Naive thymus-derived CD4-positive, alpha-beta T cell (primary cell): ENCODE data around the gene SULF2. TPM values are rescaled to one million over a fixed set of nuclear protein-coding genes. Genes with fewer than 3 reads are reported as not detected.

Experiments used
- ATAC-seq: fragments of 150-1000 bp; cut with Tn5 transposase; 2 replicates; pipeline ENCODE4 v1.10.0; 2021; ENCODE audit warnings: mild to moderate bottlenecking, moderate library complexity
- CTCF ChIA-PET: fragments of 350-600 bp; sonication (Branson Sonifier 250); formaldehyde crosslinking; loops from one replicate; lab custom pipeline; 2021; ENCODE audit warnings: antibody characterized with exemption; lab: Charles Lee
- POLR2A ChIA-PET: fragments of 350-600 bp; sonication (Branson Sonifier 250); formaldehyde crosslinking; loops from one replicate; lab custom pipeline; 2021; ENCODE audit warnings: antibody characterized with exemption, inconsistent platforms; lab: Charles Lee
- DNase-seq, 9 donors: peaks; one replicate each; pipeline versions ENCODE4 v3.0.0 to v3.0.0-alpha.2; 2020 to 2022; ENCODE audit warnings: mixed read lengths in 1 of 9
- H3K27ac ChIP-seq: one replicate; pipeline ENCODE4 v1.7.0; 2013; ENCODE audit warnings: mild to moderate bottlenecking, low read depth, low read length, moderate library complexity
- H3K27me3 ChIP-seq, 2 donors: one replicate each; pipeline ENCODE4 v1.7.0; 2013; ENCODE audit warnings: low read length in 2 of 2, mild to moderate bottlenecking in 2 of 2, moderate library complexity in 2 of 2; ENCODE audit not compliant: control insufficient read depth in 2 of 2, insufficient read depth in 2 of 2
- H3K36me3 ChIP-seq, 3 experiments: 1 replicate in 2 of 3; 2 replicates in 1 of 3; pipeline ENCODE4 v1.7.0; 2013; ENCODE audit warnings: low read length in 3 of 3, mild to moderate bottlenecking in 3 of 3, moderate library complexity in 1 of 3; ENCODE audit not compliant: insufficient read depth in 3 of 3, control insufficient read depth in 2 of 3
- H3K4me1 ChIP-seq, 2 donors: one replicate each; pipeline ENCODE4 v1.7.0; 2013; ENCODE audit warnings: low read length in 2 of 2, mild to moderate bottlenecking in 2 of 2, moderate library complexity in 1 of 2; ENCODE audit not compliant: control insufficient read depth in 2 of 2, insufficient read depth in 2 of 2
- H3K4me3 ChIP-seq: 2 replicates; pipeline ENCODE4 v1.7.0; 2013; ENCODE audit warnings: mild to moderate bottlenecking, low read length
- H3K9me3 ChIP-seq, 3 experiments: 1 replicate in 2 of 3; 2 replicates in 1 of 3; pipeline ENCODE4 v1.7.0; 2013; ENCODE audit warnings: low read length in 3 of 3; ENCODE audit not compliant: control insufficient read depth in 2 of 3
- H3K27ac Mint-ChIP-seq, 9 donors: one replicate each; pipeline ENCODE4 v1.8.0; 2020 to 2022; ENCODE audit warnings: mixed read lengths in 9 of 9, mild to moderate bottlenecking in 8 of 9, moderate library complexity in 5 of 9, inconsistent platforms in 2 of 9
- H3K27me3 Mint-ChIP-seq, 5 donors: one replicate each; pipeline ENCODE4 v1.8.0; 2021 to 2022; ENCODE audit warnings: mixed read lengths in 5 of 5, mild to moderate bottlenecking in 1 of 5
- H3K36me3 Mint-ChIP-seq, 5 donors: one replicate each; pipeline ENCODE4 v1.8.0; 2020 to 2022; ENCODE audit warnings: mixed read lengths in 5 of 5, mild to moderate bottlenecking in 3 of 5, inconsistent platforms in 1 of 5
- H3K4me1 Mint-ChIP-seq, 7 donors: one replicate each; pipeline ENCODE4 v1.8.0; 2020 to 2022; ENCODE audit warnings: mixed read lengths in 7 of 7, mild to moderate bottlenecking in 3 of 7, inconsistent platforms in 1 of 7
- H3K4me3 Mint-ChIP-seq, 10 donors: one replicate each; pipeline ENCODE4 v1.8.0; 2020 to 2022; ENCODE audit warnings: mild to moderate bottlenecking in 10 of 10, mixed read lengths in 10 of 10, moderate library complexity in 6 of 10, inconsistent platforms in 2 of 10
- H3K9me3 Mint-ChIP-seq, 11 donors: one replicate each; pipeline ENCODE4 v1.8.0; 2020 to 2022; ENCODE audit warnings: mixed read lengths in 11 of 11, mild to moderate bottlenecking in 4 of 11, inconsistent platforms in 1 of 11, moderate library complexity in 1 of 11
- intact Hi-C, 2 donors: fragments of 100-400 bp; cut with micrococcal nuclease; formaldehyde crosslinking; loops; one replicate each; pipeline ENCODE4 v1.15.1; 2023
- polyA plus RNA-seq, 2 donors: library from polyadenylated mRNA; unstranded; fragments of 300-500 nt; fragmentation: Illumina TruSeq; gene quantifications; one replicate each; pipeline ENCODE4 v1.2.3, GENCODE V29; 2021
- total RNA-seq, 6 experiments: library from RNA in 5 of 6; stranded (reverse) in 5 of 6; gene quantifications; 1 replicate in 5 of 6; 2 replicates in 1 of 6; pipeline ENCODE4 v1.2.3 and lab custom pipeline; 2021 to 2026

SULF2 gene
- total and polyA plus RNA-seq, 7 experiments from 2014 or later, result 0.43 to 133 (median 1.5) TPM

DNA sequence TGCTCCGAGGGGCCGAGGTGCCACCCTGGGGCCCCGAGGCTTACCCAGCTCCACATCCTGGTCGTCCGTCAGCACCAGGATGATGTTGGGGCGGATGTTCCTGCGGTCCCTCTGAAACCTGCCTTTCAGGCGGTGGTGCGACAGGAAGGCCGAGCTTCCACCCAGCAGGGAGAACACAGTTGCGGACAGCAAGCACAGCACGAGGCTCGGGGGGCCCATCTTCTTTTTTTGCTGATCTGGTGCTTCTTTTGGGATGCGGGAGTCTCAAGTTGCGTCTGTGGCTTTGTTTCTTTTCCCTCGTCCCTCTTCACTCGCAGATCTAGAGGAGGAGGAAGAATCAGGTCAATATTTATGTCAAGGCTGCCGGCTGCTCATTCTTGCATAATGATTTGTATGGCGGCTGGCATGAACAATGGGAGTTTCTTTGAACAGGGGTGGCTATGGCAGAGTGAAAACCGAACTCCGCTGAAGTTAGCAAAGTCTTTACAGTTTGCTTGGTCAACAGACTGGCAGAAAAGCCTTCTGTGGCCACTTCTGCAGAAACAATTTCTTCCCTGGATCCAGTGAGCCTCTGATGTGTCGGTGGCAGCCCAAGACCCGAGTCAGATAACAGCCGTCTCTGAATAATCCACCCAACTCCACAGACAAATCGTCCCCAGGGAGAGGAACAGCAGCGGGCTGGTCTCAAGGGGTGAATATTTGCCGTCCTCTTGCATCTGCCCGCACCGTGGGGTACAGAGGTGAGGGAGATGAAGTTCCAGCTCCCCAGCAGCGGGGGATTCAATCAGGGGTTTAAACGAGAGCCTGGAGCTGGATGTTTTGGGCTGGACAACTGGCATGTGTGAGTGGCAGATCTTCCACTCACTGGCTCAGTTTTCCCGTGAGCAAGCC, 27.9 kb downstream of the SULF2 start:
- CTCF ChIA-PET, result no interaction called here
- intact Hi-C loops, result no loop called here

DNA sequence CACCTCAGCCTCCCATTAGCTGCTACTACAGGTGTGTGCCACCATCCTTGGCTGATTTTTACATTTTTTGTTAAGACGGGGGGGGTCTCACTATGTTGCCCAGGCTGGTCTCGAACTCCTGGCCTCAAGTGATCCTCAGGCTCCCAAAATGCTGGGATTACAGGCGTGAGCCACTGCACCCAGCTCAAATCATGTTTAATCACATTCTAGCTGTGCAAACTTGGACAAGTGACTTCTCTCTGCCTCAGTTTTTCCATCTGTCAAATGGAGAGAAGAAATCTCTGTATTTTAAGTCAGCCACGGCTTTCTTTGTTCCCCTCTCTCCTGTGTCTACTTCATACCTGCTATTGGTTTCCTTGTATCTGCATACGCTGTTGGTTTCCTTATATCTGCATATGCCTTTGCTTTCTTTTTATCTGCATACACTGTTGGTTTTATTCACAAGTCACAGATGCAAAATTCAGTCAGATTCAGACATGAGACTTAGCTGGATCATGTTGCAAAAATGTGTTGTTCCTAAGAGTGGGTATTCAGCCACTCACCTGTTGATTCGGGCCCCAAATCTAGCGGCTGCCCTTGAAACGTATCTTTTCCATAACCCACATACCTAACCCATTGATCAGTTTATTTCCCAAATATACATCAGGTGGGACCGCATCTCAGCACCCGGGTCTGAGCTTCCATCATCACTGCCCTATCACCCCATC, 30.2 kb downstream of the SULF2 start:
- POLR2A ChIA-PET, result no interaction called here
- peaks cover 0 to 6% (median 3%) of the 10 kb centered on the region in 7 donors for H3K4me1 Mint-ChIP-seq

More for the DNA sequence above, 27.9 kb downstream of the SULF2 start:
- H3K9me3 ChIP-seq, result no peaks in the 10 kb centered on the region
- Mint-ChIP-seq H3K4me3 (no peak overlapping the region), H3K36me3 (no peaks in the 10 kb centered on the region), H3K27me3 (peaks cover 4 to 26% (median 14%) of the 10 kb centered on the region in 5 donors), H3K4me1 (peaks cover 0 to 2% (median 0%) of the 10 kb centered on the region in 7 donors), H3K9me3 (no peaks in the 10 kb centered on the region), H3K27ac (peak overlapping the region in 1 of 9 donors; percentile 8)
- H3K4me1 ChIP-seq, result no peaks in the 10 kb centered on the region
- no peak overlapping the region for H3K4me3 ChIP-seq
- no peaks in the 10 kb centered on the region for H3K36me3 ChIP-seq
- DNase-seq (no peak), ATAC-seq (no peak)
- POLR2A ChIA-PET, result no interaction called here
- no peak overlapping the region for H3K27ac ChIP-seq
- H3K27me3 ChIP-seq, result no peaks in the 10 kb centered on the region

GRCh38 chr20:47754388-47754715, 30.9 kb downstream of the SULF2 start:
- H3K27me3 ChIP-seq, result no peaks in the 10 kb centered on the region
- intact Hi-C loops, result no loop called here
- H3K36me3 ChIP-seq, result no peaks in the 10 kb centered on the region
- Mint-ChIP-seq H3K9me3 (no peaks in the 10 kb centered on the region), H3K27ac (no peak overlapping the region), H3K4me1 (peaks cover 1 to 9% (median 6%) of the 10 kb centered on the region in 7 donors), H3K4me3 (no peak overlapping the region), H3K27me3 (peaks cover 0 to 7% (median 5%) of the 10 kb centered on the region in 5 donors), H3K36me3 (no peaks in the 10 kb centered on the region)
- no peak overlapping the region for H3K4me3 ChIP-seq
- no peaks in the 10 kb centered on the region for H3K9me3 ChIP-seq
- DNase-seq, result no peak
- ChIA-PET CTCF (no interaction called here), POLR2A (no interaction called here)
- H3K27ac ChIP-seq, result no peak overlapping the region
- H3K4me1 ChIP-seq, result peaks cover 0 to 1% of the 10 kb centered on the region in 2 donors
- ATAC-seq, result no peak

More for the DNA sequence above, 30.2 kb downstream of the SULF2 start:
- ATAC-seq (no peak), DNase-seq (no peak)
- H3K4me1 ChIP-seq, result no peaks in the 10 kb centered on the region
- no peak overlapping the region for H3K27ac ChIP-seq
- Mint-ChIP-seq H3K27ac (no peak overlapping the region), H3K27me3 (peaks cover 0 to 11% (median 7%) of the 10 kb centered on the region in 5 donors), H3K9me3 (no peaks in the 10 kb centered on the region), H3K4me3 (no peak overlapping the region), H3K36me3 (no peaks in the 10 kb centered on the region)
- intact Hi-C loops, result no loop called here
- CTCF ChIA-PET, result no interaction called here
- no peaks in the 10 kb centered on the region for H3K9me3 ChIP-seq
- H3K4me3 ChIP-seq, result no peak overlapping the region
- H3K36me3 ChIP-seq, result no peaks in the 10 kb centered on the region
- H3K27me3 ChIP-seq, result no peaks in the 10 kb centered on the region

DNA sequence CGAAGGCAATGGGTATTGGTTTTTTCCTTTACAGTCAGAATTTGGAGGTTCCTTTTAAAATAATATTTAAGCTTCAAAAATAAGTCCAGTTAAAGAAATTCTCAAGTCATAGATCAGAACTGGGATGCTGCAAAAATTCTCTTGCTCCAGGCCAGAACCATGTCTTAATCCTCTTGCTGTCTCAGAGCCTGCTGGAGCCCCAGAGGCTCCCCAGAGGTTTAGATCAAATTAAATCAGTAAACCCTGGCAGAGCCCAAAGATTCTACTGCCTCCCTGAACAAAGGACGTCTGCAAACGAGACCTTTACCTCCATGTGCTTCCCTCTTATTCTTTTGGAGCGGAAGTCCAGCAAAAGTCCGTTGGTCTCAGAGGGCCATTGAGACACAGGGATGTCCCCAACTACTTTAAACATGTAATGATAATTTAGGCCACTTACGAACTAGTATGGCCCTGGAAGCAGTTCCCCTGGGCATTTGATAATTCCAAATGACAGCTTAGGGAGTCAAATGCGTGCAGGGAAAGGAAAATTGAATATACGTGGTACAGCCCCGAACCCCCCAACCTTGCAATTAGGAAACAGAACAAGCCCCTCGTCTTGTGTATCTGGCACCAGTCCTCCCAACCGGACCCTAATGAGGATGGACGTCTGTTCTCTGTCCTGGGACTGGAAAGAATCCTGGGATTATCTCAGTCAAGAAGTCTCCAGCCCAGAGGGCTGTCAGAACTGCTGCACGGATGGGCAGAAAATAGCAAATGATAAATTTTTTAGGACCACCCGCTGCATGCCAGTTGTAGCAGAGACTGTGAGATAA, 31.5 kb downstream of the SULF2 start:
- H3K27ac ChIP-seq, result no peak overlapping the region
- Mint-ChIP-seq H3K27ac (no peak overlapping the region), H3K9me3 (no peaks in the 10 kb centered on the region), H3K4me3 (no peak overlapping the region), H3K36me3 (no peaks in the 10 kb centered on the region), H3K27me3 (peaks cover 0 to 7% (median under 1%) of the 10 kb centered on the region in 5 donors), H3K4me1 (peaks cover 7 to 14% (median 10%) of the 10 kb centered on the region in 7 donors)
- no peak overlapping the region for H3K4me3 ChIP-seq
- peaks cover 0 to 7% of the 10 kb centered on the region in 2 donors for H3K4me1 ChIP-seq
- no peaks in the 10 kb centered on the region for H3K9me3 ChIP-seq
- DNase-seq, result no peak
- no peaks in the 10 kb centered on the region for H3K27me3 ChIP-seq
- POLR2A ChIA-PET, result no interaction called here
- no peaks in the 10 kb centered on the region for H3K36me3 ChIP-seq
- no peak for ATAC-seq
- intact Hi-C loops, result no loop called here
- CTCF ChIA-PET, result interaction anchor here (0.7 kb wide), 1 partner anchor 18 kb away, joined by 3 read pairs; no protein-coding TSS in a partner anchor

DNA sequence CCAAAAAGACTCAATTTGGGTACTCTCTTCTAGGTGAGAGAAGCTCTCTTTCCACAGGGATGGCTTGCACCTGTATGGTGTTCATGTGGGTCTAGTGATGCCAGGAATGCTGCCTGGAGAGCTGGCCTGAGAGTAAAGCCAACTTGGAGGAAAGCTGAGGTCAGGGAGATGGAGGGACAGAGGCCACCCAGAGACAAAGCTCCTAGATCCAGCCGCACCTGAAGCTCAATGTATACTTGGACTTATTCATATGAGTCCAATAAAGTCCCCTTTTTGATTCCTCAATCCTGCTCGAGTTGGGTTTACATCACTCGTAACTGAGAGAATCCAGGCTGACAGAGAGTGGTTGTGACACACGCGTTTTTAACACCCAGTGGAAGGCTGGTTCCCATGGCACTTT, 33.8 kb downstream of the SULF2 start:
- CTCF ChIA-PET, result no interaction called here
- no peak overlapping the region for H3K27ac ChIP-seq
- intact Hi-C loops, result no loop called here
- H3K4me1 Mint-ChIP-seq, result peaks cover 13 to 26% (median 21%) of the 10 kb centered on the region in 7 donors
- H3K4me3 Mint-ChIP-seq, result no peak overlapping the region
- no peaks in the 10 kb centered on the region for H3K9me3 Mint-ChIP-seq
- peaks cover 0 to 15% (median 0%) of the 10 kb centered on the region in 5 donors for H3K27me3 Mint-ChIP-seq
- DNase-seq (no peak), ATAC-seq (no peak)
- no peaks in the 10 kb centered on the region for H3K9me3 ChIP-seq
- no peak overlapping the region for H3K27ac Mint-ChIP-seq
- peaks cover 0 to 13% of the 10 kb centered on the region in 2 donors for H3K4me1 ChIP-seq
- H3K27me3 ChIP-seq, result no peaks in the 10 kb centered on the region
- no peak overlapping the region for H3K4me3 ChIP-seq
- no peaks in the 10 kb centered on the region for H3K36me3 ChIP-seq
- POLR2A ChIA-PET, result no interaction called here
- no peaks in the 10 kb centered on the region for H3K36me3 Mint-ChIP-seq

- Histone ChIP-seq H3K27me3 (no peaks in the 10 kb centered on the region), H3K9me3 (no peaks in the 10 kb centered on the region), H3K27ac (no peak overlapping the region), H3K4me1 (peaks cover 0 to 13% of the 10 kb centered on the region in 2 donors), H3K36me3 (no peaks in the 10 kb centered on the region), H3K4me3 (no peak overlapping the region)
- peaks cover 0 to 14% (median 0%) of the 10 kb centered on the region in 5 donors for H3K27me3 Mint-ChIP-seq
- no peaks in the 10 kb centered on the region for H3K9me3 Mint-ChIP-seq
- peaks cover 13 to 26% (median 21%) of the 10 kb centered on the region in 7 donors for H3K4me1 Mint-ChIP-seq
- intact Hi-C loops, result no loop called here
- no peaks in the 10 kb centered on the region for H3K36me3 Mint-ChIP-seq
- ChIA-PET CTCF (no interaction called here), POLR2A (no interaction called here)
- H3K4me3 Mint-ChIP-seq, result no peak overlapping the region
- DNase-seq (no peak), ATAC-seq (no peak)
- peak overlapping the region in 2 of 9 donors; percentile 11 to 76 for H3K27ac Mint-ChIP-seq
Observed at GRCh38 chr20:47749339-47749738, 35.9 kb downstream of the SULF2 start.
